Esophagus squamous epithelium (tissue), 4 donors: ENCODE data around the gene CCR4.

Experiments used
- POLR2A ChIP-seq, 4 donors: fragments of 450-650 bp; IDR thresholded peaks; one replicate each; pipeline ENCODE4 v1.6.1; 2017; ENCODE audit warnings: antibody characterized with exemption in 4 of 4, mild to moderate bottlenecking in 4 of 4, moderate library complexity in 3 of 4
- TF ChIP-seq, protein P1 (sequence below), 6 experiments: fragments of 450-650 bp in 4 of 6; fragments of 200-600 bp in 2 of 6; sonication (generic) in 2 of 6; IDR thresholded peaks; one replicate each; pipeline ENCODE4 v1.5.1; 2016 to 2019; ENCODE audit warnings: antibody characterized with exemption in 6 of 6, mild to moderate bottlenecking in 4 of 6, moderate library complexity in 4 of 6

GRCh38 chr3:32959371-32959770 lies 7.9 kb downstream of the CCR4 start:
- TF ChIP-seq, protein P1, sequence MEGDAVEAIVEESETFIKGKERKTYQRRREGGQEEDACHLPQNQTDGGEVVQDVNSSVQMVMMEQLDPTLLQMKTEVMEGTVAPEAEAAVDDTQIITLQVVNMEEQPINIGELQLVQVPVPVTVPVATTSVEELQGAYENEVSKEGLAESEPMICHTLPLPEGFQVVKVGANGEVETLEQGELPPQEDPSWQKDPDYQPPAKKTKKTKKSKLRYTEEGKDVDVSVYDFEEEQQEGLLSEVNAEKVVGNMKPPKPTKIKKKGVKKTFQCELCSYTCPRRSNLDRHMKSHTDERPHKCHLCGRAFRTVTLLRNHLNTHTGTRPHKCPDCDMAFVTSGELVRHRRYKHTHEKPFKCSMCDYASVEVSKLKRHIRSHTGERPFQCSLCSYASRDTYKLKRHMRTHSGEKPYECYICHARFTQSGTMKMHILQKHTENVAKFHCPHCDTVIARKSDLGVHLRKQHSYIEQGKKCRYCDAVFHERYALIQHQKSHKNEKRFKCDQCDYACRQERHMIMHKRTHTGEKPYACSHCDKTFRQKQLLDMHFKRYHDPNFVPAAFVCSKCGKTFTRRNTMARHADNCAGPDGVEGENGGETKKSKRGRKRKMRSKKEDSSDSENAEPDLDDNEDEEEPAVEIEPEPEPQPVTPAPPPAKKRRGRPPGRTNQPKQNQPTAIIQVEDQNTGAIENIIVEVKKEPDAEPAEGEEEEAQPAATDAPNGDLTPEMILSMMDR (IDR thresholded peaks at IDR 0.05): no peak
- no peak for TF ChIP-seq POLR2A (IDR thresholded peaks at IDR 0.05)
